Adrenal gland (tissue), 5 donors: ENCODE results near the gene GTF2F1.

Experiments used
- POLR2A ChIP-seq, 2 donors: fragments of 450-650 bp; IDR thresholded peaks; one replicate each; pipeline ENCODE4 v1.6.1; 2017; ENCODE audit warnings: antibody characterized with exemption in 2 of 2, mild to moderate bottlenecking in 2 of 2, moderate library complexity in 1 of 2
- TF ChIP-seq, protein P1 (sequence below), 6 experiments: fragments of 450-650 bp in 4 of 6; fragments of 200-600 bp in 2 of 6; sonication (generic) in 1 of 6; IDR thresholded peaks; 1 replicate in 5 of 6; 2 replicates in 1 of 6; pipeline versions ENCODE4 v1.5.1 to v1.8.0; 2016 to 2021; ENCODE audit warnings: antibody characterized with exemption in 6 of 6, mild to moderate bottlenecking in 2 of 6, moderate library complexity in 1 of 6
- donor health status: DM: no; HTN: no; CAD: no.

DNA sequence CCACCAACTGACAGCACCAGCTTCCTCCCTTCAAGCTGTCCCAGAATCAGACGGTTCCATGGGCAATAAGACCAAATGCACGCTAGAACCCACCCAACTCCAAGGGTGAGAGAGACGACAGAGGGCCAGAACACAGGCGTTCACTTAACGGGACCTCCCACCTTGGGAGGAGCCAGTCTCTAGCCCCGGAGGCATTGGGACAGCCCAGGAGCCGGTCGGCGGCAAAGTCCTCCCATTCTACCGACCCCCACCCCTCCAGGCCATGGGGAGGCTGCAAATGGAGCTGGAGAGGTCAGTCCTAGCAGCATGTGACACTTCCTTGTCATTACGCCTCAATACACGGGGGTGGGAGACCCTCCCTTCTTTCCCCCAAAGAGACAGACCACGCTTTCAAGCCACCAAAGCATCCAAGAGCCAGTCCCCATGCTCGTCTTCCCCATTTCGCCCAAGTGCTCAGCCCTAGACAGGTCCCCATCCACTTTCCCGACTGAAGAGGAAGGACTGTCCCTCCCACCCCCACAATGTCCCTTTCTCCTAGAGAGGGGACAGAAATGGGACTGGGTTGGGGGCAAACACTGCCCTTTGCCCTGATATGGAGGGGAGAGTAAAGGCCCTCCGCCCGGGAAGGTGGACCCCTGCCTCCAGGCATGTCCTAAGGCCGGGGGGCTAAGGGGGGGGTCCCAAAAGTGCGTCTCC is 30.7 kb upstream of the GTF2F1 start:
- TF ChIP-seq, protein P1, sequence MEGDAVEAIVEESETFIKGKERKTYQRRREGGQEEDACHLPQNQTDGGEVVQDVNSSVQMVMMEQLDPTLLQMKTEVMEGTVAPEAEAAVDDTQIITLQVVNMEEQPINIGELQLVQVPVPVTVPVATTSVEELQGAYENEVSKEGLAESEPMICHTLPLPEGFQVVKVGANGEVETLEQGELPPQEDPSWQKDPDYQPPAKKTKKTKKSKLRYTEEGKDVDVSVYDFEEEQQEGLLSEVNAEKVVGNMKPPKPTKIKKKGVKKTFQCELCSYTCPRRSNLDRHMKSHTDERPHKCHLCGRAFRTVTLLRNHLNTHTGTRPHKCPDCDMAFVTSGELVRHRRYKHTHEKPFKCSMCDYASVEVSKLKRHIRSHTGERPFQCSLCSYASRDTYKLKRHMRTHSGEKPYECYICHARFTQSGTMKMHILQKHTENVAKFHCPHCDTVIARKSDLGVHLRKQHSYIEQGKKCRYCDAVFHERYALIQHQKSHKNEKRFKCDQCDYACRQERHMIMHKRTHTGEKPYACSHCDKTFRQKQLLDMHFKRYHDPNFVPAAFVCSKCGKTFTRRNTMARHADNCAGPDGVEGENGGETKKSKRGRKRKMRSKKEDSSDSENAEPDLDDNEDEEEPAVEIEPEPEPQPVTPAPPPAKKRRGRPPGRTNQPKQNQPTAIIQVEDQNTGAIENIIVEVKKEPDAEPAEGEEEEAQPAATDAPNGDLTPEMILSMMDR (IDR thresholded peaks at IDR 0.05), result no peak
- peak in 1 of 2 donors; percentile 16 for TF ChIP-seq POLR2A (IDR thresholded peaks at IDR 0.05)
